Activated T-cell treated with anti-CD3 and anti-CD28 coated beads, Interleukin-2, amount 50 U/mL, for 4 hours (primary cell): ENCODE results near the gene USF3. TPM values are rescaled to one million over a fixed set of nuclear protein-coding genes. Genes with fewer than 3 reads are reported as not detected.
"Not testable (repeated sequence)": the region's sequence is repeated elsewhere in the genome, so short reads cannot be mapped to it uniquely, and the experiment has no call there.

Experiments
- ATAC-seq, 2 donors: fragments of 200-7000 bp; cut with Tn5 transposase; one replicate each; pipeline ENCODE4 v1.10.0; 2021
- DNase-seq: peaks from one replicate; pipeline ENCODE4 v3.0.0-alpha.2; 2020
- H3K27me3 Mint-ChIP-seq: one replicate; pipeline ENCODE4 v1.8.0; 2021; ENCODE audit warnings: low read depth, mixed read lengths
- H3K36me3 Mint-ChIP-seq: one replicate; pipeline ENCODE4 v1.8.0; 2022; ENCODE audit warnings: mixed read lengths; ENCODE audit not compliant: insufficient read depth
- H3K4me1 Mint-ChIP-seq: one replicate; pipeline ENCODE4 v1.8.0; 2021; ENCODE audit warnings: low read depth, mixed read lengths
- H3K4me3 Mint-ChIP-seq: one replicate; pipeline ENCODE4 v1.8.0; 2021; ENCODE audit warnings: mild to moderate bottlenecking, moderate library complexity, mixed read lengths
- H3K9me3 Mint-ChIP-seq: one replicate; pipeline ENCODE4 v1.8.0; 2021; ENCODE audit warnings: mixed read lengths
- total RNA-seq, 3 donors: library from RNA; stranded (reverse); gene quantifications; one replicate each; pipeline ENCODE4 v1.2.1, GENCODE V29; 2021

The USF3 gene
- total RNA-seq, 3 donors from 2014 or later = 12.1 to 12.4 (median 12.3) TPM

GRCh38 chr3:113658107-113658506, 38.3 kb downstream of the USF3 start:
- H3K4me1 Mint-ChIP-seq = peaks cover 11% of the 10 kb centered on the region
- DNase-seq (no peak), ATAC-seq (no peak)
- H3K36me3 Mint-ChIP-seq = peaks cover 71% of the 10 kb centered on the region
- no peak overlapping the region for H3K4me3 Mint-ChIP-seq
- peaks cover 6% of the 10 kb centered on the region for H3K9me3 Mint-ChIP-seq
- no peaks in the 10 kb centered on the region for H3K27me3 Mint-ChIP-seq

GRCh38 chr3:113654851-113655250, 41.6 kb downstream of the USF3 start:
- Mint-ChIP-seq H3K36me3 (peaks cover 60% of the 10 kb centered on the region), H3K4me1 (peaks cover 11% of the 10 kb centered on the region), H3K27me3 (no peaks in the 10 kb centered on the region), H3K9me3 (peaks cover 6% of the 10 kb centered on the region), H3K4me3 (no peak overlapping the region)
- DNase-seq = no peak
- ATAC-seq = no peak

- Mint-ChIP-seq H3K9me3 (peaks cover 6% of the 10 kb centered on the region), H3K27me3 (no peaks in the 10 kb centered on the region), H3K4me1 (peaks cover 7% of the 10 kb centered on the region), H3K36me3 (peaks cover 60% of the 10 kb centered on the region), H3K4me3 (no peak overlapping the region)
- ATAC-seq (no peak), DNase-seq (no peak)
Measured at GRCh38 chr3:113654310-113654709, 42.1 kb downstream of the USF3 start.

GRCh38 chr3:113649174-113649845, 47.1 kb downstream of the USF3 start:
- Mint-ChIP-seq H3K4me1 (no peaks in the 10 kb centered on the region), H3K4me3 (no peak overlapping the region), H3K36me3 (peaks cover 22% of the 10 kb centered on the region), H3K27me3 (no peaks in the 10 kb centered on the region), H3K9me3 (peaks cover 19% of the 10 kb centered on the region)
- ATAC-seq = no peak
- no peak for DNase-seq

GRCh38 chr3:113648524-113648923, 47.9 kb downstream of the USF3 start:
- Mint-ChIP-seq H3K27me3 (no peaks in the 10 kb centered on the region), H3K4me1 (no peaks in the 10 kb centered on the region), H3K36me3 (peaks cover 26% of the 10 kb centered on the region), H3K4me3 (no peak overlapping the region), H3K9me3 (peaks cover 26% of the 10 kb centered on the region)
- no peak for ATAC-seq
- DNase-seq = no peak

GRCh38 chr3:113643583-113643982, 52.9 kb downstream of the USF3 start:
- Mint-ChIP-seq H3K4me1 (no peaks in the 10 kb centered on the region), H3K27me3 (no peaks in the 10 kb centered on the region), H3K36me3 (peaks cover 8% of the 10 kb centered on the region), H3K4me3 (no peak overlapping the region), H3K9me3 (peaks cover 26% of the 10 kb centered on the region)
- ATAC-seq (no peak), DNase-seq (no peak)

- ATAC-seq = no peak
- Mint-ChIP-seq H3K27me3 (no peaks in the 10 kb centered on the region), H3K36me3 (peaks cover 2% of the 10 kb centered on the region), H3K4me1 (no peaks in the 10 kb centered on the region), H3K9me3 (peaks cover 4% of the 10 kb centered on the region), H3K4me3 (no peak overlapping the region)
- no peak for DNase-seq
Measured at GRCh38 chr3:113638910-113639309, 57.5 kb downstream of the USF3 start.

- no peak overlapping the region for H3K4me3 Mint-ChIP-seq
- H3K27me3 Mint-ChIP-seq = no peaks in the 10 kb centered on the region
- DNase-seq = no peak
- H3K9me3 Mint-ChIP-seq = no peaks in the 10 kb centered on the region
- H3K36me3 Mint-ChIP-seq = peaks cover 2% of the 10 kb centered on the region
- no peak for ATAC-seq
- no peaks in the 10 kb centered on the region for H3K4me1 Mint-ChIP-seq
Measured at GRCh38 chr3:113637756-113638155, 58.7 kb downstream of the USF3 start.

- H3K9me3 Mint-ChIP-seq, ATAC-seq, H3K4me1 Mint-ChIP-seq, H3K4me3 Mint-ChIP-seq, H3K36me3 Mint-ChIP-seq, DNase-seq, H3K27me3 Mint-ChIP-seq: not testable (repeated sequence)
Measured at GRCh38 chr3:113636034-113636433, 60.4 kb downstream of the USF3 start.

GRCh38 chr3:113634782-113635474, 61.5 kb downstream of the USF3 start:
- Mint-ChIP-seq H3K4me1 (no peaks in the 10 kb centered on the region), H3K36me3 (peaks cover 6% of the 10 kb centered on the region), H3K9me3 (no peaks in the 10 kb centered on the region), H3K4me3 (no peak overlapping the region), H3K27me3 (no peaks in the 10 kb centered on the region)
- DNase-seq = no peak
- no peak for ATAC-seq

GRCh38 chr3:113631573-113631972, 64.9 kb downstream of the USF3 start:
- H3K9me3 Mint-ChIP-seq = no peaks in the 10 kb centered on the region
- H3K36me3 Mint-ChIP-seq = peaks cover 11% of the 10 kb centered on the region
- DNase-seq (no peak), ATAC-seq (no peak)
- H3K4me1 Mint-ChIP-seq = no peaks in the 10 kb centered on the region
- no peaks in the 10 kb centered on the region for H3K27me3 Mint-ChIP-seq
- no peak overlapping the region for H3K4me3 Mint-ChIP-seq

- Mint-ChIP-seq H3K36me3 (peaks cover 13% of the 10 kb centered on the region), H3K27me3 (no peaks in the 10 kb centered on the region), H3K4me3 (no peak overlapping the region), H3K4me1 (no peaks in the 10 kb centered on the region), H3K9me3 (no peaks in the 10 kb centered on the region)
- DNase-seq = no peak
- no peak for ATAC-seq
Measured at GRCh38 chr3:113630956-113631542, 65.4 kb downstream of the USF3 start.

- no peak for DNase-seq
- Mint-ChIP-seq H3K36me3 (peaks cover 22% of the 10 kb centered on the region), H3K4me1 (no peaks in the 10 kb centered on the region), H3K9me3 (no peaks in the 10 kb centered on the region), H3K27me3 (no peaks in the 10 kb centered on the region), H3K4me3 (no peak overlapping the region)
- no peak for ATAC-seq
Measured at GRCh38 chr3:113629584-113630421, 66.6 kb downstream of the USF3 start.

GRCh38 chr3:113628788-113629187, 67.7 kb downstream of the USF3 start:
- no peak for DNase-seq
- H3K4me3 Mint-ChIP-seq = no peak overlapping the region
- H3K9me3 Mint-ChIP-seq = no peaks in the 10 kb centered on the region
- no peaks in the 10 kb centered on the region for H3K4me1 Mint-ChIP-seq
- ATAC-seq = no peak
- H3K36me3 Mint-ChIP-seq = peaks cover 30% of the 10 kb centered on the region
- no peaks in the 10 kb centered on the region for H3K27me3 Mint-ChIP-seq
